GM19043 (cell line): ENCODE data around the gene GP1BA.
"Not testable (repeated sequence)": the region's sequence is repeated elsewhere in the genome, so short reads cannot be mapped to it uniquely, and the experiment has no call there.

Source experiments
- ATAC-seq: cut with Tn5 transposase; IDR thresholded peaks from one replicate; pipeline ENCODE4 v1.9.1; 2021; ENCODE audit warnings: low read depth; ENCODE audit not compliant: unreplicated experiment

GP1BA gene

DNA sequence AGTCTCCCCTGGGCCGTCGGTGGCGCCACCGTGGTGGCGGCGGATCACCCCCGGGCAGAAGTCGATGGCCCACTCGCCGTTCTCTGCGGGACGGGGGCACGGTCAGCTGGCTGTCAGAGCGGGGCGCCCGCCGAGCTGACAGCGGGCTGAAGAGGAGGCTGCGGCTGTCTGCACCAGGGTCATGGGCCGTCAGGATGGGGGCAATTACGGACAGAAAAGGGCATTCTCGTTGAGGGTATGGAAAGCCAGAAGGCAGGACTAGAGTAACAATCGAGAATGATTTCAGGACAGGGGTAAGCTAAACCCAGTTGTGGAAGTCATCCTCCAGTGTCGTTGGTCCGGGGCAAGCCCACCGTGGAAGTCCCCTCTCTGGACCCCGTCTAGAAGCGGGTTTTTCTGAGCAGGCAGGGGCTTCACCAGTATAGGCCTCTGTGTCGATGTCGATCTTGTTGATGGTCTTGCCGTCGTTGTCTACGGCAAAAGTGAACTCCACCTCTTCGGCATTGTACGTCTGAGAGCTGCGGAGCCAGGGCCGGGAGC is 30.9 kb upstream of the GP1BA start:
- no peak for ATAC-seq

- no peak for ATAC-seq
Measured at GRCh38 chr17:4901648-4902344, 30.3 kb upstream of the GP1BA start.

DNA sequence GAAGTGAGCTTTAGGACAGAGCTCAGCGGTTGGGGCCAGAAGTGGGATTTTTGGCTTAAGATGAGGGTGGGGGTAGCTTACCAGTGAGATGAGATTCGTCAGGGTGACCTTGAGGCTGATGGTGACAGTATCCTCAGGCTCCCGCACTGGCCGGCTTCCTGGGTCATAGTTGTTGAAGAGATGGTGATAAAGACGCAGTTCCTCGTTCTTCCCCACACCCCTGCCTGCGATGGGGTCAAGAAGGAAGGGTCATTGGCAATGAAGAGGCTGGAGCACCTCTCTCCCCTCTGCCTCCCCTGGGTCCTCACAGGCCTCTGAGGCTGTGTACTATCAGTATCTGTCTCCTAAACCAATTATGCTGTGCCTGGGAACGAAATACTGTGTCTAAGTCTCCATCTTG is 29.5 kb upstream of the GP1BA start:
- no peak for ATAC-seq

DNA sequence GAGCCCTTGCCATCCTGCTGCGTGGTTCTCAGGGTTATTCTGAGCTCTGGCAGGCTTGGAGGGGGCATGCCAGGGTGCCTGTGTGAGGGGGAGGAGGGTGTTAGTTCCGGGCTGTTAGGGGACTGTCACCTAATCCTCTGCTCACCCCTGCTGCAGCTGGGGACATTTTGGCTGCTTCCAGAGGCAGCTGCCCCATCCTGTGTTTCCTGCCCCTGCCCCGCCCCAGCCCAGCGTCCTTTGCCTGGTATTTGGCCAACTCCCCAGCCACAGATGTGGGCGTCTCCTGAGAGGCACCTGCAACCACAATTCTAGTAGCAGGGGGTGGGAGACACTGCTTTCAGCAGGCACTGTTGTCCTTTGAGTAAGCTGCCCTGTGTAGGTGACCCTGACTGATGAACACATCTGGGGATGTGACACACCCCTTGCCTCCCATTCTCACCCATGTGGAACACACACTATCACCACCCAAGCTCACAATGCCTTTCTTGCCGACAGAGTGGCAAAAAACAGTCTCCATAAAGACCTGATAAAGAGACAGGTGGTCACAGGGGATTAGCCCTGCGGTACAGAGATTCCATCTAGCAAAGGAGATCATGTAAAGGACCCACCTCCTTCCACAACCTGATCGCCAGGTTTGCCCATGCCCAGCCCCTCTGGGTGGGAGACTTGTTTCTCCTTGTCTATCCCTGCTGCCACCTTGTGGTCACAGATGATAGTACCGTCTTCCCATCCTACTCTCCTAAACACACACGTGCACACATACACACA is 28.8 kb upstream of the GP1BA start, which contains the start of gene CHRNE:
Gene CHRNE, minus strand, starts transcription at position 48 of the 768 bp plus-strand sequence. Its CDS starts 35 bp downstream, at position 13.
- ATAC-seq = no peak

- not testable (repeated sequence) for ATAC-seq
Measured at GRCh38 chr17:4906642-4907041, 25.4 kb upstream of the GP1BA start.

DNA sequence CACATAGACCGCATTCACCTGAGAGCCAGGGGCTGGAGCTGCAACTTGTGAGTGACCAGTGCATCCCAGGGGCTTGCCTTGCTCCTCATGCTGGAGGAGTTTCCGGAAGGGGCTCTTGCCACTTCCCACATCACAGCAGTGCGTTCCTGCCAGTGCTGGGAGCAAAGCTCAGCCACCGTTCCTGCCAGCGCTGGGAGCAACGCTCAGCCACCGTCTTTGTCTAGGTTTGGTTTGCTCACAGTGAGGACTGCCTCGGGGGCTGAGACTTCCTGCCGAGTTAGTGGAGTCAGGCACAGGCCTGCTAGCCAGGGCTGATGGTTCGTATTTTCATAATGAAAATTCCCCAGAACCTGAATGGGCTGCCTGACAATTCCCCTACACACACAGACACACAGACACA is 23.8 kb upstream of the GP1BA start:
- ATAC-seq = no peak

GRCh38 chr17:4908711-4909496 is 23.2 kb upstream of the GP1BA start:
- ATAC-seq = peak; percentile 55

DNA sequence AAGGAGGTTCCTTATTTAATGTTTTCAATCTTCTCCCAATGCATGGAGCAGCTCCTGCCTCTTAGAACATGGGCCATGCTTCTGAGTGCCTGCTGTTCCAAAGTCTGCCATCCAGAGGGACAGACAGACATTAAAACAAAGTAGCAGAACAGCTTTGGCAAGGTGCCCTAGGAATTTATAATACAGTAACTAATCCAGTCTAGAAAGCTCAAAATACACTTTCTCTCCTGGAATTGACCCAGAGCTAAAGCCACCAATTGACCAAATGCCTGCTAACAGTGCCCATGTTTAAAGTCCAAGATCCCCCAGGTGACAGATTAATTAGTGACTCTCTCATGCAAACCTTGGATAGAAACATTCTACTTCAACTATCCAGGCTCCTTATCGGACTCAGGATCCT is 18.1 kb upstream of the GP1BA start:
- ATAC-seq = no peak

- not testable (repeated sequence) for ATAC-seq
Measured at GRCh38 chr17:4914551-4914950, 17.5 kb upstream of the GP1BA start.

- ATAC-seq = no peak
Measured at GRCh38 chr17:4919511-4920047, 12.5 kb upstream of the GP1BA start.

- ATAC-seq = no peak
Measured at GRCh38 chr17:4920351-4921048, 11.6 kb upstream of the GP1BA start.

DNA sequence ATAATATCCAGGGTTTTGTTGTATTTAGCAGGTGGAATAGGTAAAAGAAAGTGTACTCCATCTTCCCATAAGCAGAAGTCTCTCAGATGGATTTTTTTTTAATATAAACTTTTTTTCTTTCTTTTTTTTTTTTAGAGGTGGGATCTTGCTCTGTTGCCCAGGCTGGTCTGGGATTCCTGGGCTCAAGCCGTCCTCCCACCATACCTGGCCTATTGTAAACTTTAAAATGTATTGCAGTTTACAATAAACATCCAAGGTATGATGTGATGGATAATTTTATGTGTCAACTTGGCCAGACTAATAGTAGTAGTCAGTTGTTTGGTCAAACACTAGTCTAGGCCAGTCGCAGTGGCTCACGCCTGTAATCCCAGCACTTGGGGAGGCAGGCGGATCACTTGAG is 10.8 kb upstream of the GP1BA start:
- no peak for ATAC-seq

DNA sequence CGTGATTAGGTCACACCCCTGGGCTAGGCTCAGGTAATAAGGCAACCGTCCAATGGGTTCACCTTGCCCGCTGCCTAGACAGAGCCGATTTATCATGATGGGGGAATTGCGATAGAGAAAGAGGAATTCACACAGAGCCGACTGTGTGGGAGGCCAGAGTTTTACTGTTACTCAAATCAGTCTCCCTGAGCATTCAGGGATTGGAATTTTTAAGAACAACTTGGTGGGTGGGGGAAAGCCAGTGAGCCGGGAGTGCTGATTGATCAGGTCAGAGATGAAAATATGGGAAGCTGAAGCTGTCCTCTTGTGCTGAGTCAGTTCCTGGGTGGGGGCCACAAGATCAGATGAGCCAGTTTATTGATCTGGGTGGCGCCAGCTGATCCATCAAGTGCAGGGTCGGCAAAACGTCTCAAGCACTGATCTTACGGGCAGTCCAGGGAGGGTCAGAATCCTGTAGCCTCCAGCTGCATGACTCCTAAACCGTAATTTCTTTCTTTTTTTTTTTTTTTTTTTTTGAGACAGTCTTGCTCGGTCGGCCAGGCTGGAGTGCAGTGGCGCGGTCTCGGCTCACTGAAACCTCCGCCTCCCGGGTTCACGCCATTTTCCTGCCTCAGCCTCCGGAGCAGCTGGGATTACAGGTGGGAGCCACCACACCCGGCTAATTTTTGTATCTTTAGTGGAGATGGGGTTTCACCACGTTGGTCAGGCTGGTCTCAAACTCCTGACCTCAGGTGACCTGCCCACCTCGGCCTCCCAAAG is 5.3 kb upstream of the GP1BA start:
- not testable (repeated sequence) for ATAC-seq

- no peak for ATAC-seq
Measured at GRCh38 chr17:4928881-4929280, 3.2 kb upstream of the GP1BA start.

DNA sequence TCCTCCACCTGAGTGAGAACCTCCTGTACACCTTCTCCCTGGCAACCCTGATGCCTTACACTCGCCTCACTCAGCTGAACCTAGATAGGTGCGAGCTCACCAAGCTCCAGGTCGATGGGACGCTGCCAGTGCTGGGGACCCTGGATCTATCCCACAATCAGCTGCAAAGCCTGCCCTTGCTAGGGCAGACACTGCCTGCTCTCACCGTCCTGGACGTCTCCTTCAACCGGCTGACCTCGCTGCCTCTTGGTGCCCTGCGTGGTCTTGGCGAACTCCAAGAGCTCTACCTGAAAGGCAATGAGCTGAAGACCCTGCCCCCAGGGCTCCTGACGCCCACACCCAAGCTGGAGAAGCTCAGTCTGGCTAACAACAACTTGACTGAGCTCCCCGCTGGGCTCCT is 679 bp downstream of the GP1BA start:
- ATAC-seq = no peak

GRCh38 chr17:4933646-4934045 is 1.6 kb downstream of the GP1BA start:
- ATAC-seq = no peak

- no peak for ATAC-seq
Measured at GRCh38 chr17:4934173-4934979, 2.3 kb downstream of the GP1BA start.

GRCh38 chr17:4935650-4936049 is 3.6 kb downstream of the GP1BA start:
- ATAC-seq = no peak

DNA sequence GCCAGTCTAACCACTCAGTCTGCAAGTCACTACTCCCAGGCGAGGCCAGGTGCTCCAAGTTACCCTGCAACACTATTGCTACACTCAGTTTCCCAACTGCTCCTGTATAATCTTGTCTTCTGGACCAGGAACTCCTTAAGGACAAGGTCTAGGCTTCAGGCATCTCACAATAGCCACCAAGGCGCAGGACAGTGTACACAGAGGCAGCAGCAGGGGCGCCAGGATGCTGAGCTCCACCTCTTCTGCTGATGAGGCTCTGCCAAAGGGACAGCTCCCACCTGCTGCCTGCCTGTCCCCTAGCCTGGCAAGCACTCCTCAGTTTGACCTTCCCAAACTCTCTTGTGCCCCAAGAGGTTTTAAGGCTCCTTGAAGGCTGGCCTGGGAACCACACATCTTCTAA is 4.4 kb downstream of the GP1BA start:
- ATAC-seq = no peak
